Transverse colon (tissue), 4 donors: ENCODE data around the gene SF1.

Source experiments
- POLR2A ChIP-seq: fragments of 450-650 bp; IDR thresholded peaks from one replicate; pipeline ENCODE4 v1.6.1; 2016; ENCODE audit warnings: antibody characterized with exemption, mild to moderate bottlenecking, moderate library complexity
- POLR2AphosphoS5 ChIP-seq, 3 donors: sonication (generic); formaldehyde crosslinking; IDR thresholded peaks; one replicate each; pipeline ENCODE4 v1.6.1; 2016; ENCODE audit warnings: antibody characterized with exemption in 3 of 3
- TF ChIP-seq, protein P1 (sequence below), 5 experiments: fragments of 200-600 bp in 3 of 5; fragments of 450-650 bp in 2 of 5; sonication (generic) in 3 of 5; IDR thresholded peaks; 1 replicate in 2 of 5; 2 replicates in 3 of 5; pipeline ENCODE4 v1.5.1; 2016 to 2017; ENCODE audit warnings: antibody characterized with exemption in 5 of 5, inconsistent platforms in 3 of 5, mild to moderate bottlenecking in 2 of 5, moderate library complexity in 1 of 5

DNA sequence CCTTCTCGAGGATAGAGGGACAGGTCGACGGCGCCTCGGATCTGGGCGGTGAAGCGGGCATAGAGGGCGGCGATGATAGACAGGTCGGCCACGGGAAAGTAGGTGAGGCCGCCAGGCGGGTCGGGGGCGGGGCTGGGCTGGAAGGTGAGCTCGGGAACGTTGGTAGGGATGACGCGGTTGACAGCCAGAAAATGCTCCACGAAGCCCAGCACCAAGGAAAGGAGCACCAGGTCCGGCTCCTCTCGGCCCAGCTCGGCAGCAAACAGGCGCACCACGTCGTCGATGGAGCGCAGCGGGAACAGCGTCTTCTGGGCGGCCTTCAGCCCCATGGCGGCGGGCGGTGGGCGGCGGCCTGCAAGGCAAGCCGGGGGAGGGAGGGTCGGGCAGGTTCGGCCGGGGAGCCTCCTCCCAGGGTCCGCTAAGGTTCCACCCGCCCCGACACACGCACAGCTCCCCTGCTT, 31.5 kb upstream of the SF1 start:
- TF ChIP-seq, protein P1, sequence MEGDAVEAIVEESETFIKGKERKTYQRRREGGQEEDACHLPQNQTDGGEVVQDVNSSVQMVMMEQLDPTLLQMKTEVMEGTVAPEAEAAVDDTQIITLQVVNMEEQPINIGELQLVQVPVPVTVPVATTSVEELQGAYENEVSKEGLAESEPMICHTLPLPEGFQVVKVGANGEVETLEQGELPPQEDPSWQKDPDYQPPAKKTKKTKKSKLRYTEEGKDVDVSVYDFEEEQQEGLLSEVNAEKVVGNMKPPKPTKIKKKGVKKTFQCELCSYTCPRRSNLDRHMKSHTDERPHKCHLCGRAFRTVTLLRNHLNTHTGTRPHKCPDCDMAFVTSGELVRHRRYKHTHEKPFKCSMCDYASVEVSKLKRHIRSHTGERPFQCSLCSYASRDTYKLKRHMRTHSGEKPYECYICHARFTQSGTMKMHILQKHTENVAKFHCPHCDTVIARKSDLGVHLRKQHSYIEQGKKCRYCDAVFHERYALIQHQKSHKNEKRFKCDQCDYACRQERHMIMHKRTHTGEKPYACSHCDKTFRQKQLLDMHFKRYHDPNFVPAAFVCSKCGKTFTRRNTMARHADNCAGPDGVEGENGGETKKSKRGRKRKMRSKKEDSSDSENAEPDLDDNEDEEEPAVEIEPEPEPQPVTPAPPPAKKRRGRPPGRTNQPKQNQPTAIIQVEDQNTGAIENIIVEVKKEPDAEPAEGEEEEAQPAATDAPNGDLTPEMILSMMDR (IDR thresholded peaks at IDR 0.05) = no peak
- TF ChIP-seq POLR2AphosphoS5 (IDR thresholded peaks at IDR 0.05) (peak in 1 of 3 donors; percentile 7), POLR2A (no peak)
